Brain pericyte (primary cell): ENCODE measurements around the gene EPS8L1.

ENCODE experiments used
- DNase-seq: peaks from one replicate; pipeline ENCODE4 v3.0.0-alpha.2; 2012; ENCODE audit warnings: low read depth, low spot score

The EPS8L1 gene

GRCh38 chr19:55080121-55080967 is 4.7 kb downstream of the EPS8L1 start:
- DNase-seq: no peak

GRCh38 chr19:55080968-55081769 is 5.5 kb downstream of the EPS8L1 start:
- DNase-seq: no peak

GRCh38 chr19:55081770-55082019 is 6.0 kb downstream of the EPS8L1 start:
- DNase-seq: no peak

DNA sequence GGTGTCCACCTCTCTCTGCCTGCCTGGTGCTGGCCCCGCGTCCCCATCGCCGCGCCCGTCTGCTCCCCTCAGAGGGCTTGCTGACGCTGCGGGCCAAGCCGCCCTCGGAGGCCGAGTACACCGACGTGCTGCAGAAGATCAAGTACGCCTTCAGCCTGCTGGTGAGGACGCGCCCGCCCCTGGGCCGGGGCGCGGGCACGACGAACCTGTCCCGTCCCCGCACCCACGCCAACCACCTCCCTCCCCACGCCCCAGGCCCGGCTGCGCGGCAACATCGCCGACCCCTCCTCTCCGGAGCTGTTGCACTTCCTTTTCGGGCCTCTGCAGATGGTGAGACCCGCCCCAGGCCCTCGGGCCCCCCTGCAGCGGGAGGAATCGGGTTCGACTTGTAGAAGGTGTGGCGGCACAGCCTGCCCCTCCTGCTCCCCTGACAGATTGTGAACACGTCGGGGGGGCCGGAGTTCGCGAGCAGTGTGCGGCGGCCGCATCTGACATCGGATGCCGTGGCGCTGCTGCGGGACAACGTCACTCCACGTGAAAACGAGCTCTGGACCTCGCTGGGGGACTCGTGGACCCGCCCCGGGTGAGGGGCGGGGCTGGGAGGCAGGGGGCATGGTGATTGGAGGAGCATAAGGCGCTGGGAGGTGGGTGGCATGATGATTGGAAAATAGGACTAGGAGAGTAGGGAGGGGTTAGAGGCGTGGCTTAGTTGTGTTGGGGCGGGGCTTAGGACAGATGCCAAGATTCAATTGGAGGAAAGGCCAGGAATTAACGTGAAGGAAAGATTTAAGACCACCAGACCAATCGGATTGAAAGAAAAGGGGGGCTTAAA is 6.6 kb downstream of the EPS8L1 start:
- no peak for DNase-seq

- no peak for DNase-seq
Measured at GRCh38 chr19:55083004-55083850, 7.6 kb downstream of the EPS8L1 start.

DNA sequence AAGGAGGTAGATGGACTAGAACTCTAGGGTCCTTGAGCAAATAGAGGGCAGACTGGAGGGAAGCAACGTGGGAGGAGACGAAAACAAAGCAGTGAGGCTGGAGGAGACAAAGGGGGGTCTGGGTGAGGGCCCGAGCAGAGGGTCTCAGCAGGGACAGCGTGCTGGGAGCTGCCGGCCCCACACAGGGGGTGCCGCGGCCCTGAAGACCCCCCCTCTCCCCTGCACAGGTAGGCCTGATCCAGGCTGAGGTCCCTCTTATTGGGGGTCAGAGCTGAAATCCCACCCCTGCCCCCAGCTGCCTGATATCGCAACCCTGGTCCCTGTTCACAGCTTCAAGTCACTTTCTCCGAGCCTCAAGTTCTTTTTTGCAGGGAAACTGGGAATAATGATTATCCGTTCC is 8.7 kb downstream of the EPS8L1 start:
- DNase-seq: no peak

DNA sequence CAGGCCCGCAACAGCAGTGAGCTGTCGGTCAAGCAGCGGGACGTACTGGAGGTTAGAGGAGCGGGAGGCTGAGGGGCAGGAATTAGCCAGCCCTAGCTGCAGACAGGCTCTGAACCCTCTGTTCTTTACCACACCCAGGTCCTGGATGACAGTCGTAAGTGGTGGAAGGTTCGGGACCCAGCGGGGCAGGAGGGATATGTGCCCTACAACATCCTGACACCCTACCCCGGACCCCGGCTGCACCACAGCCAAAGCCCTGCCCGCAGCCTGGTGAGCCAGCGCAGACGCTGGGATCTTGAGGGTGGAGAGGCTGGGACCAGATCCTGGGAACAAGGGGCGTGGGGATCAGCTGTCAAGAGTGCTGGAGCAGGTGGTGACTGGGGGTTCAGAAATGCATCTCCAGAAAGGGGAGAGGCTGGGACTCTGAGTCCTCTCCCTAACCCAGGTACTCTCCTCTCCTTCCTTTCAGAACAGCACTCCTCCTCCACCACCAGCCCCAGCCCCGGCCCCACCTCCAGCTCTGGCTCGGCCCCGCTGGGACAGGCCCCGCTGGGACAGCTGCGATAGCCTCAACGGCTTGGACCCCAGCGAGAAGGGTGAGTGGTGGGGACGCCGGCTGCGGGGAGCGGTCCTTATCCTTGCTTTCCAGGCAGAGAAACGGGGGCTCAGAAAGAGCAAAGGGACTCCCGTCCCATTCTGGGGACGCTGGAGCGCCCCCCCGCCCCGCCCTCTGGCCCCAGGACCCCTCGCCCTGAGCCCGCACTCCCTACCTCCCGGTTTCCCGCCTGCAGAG is 10.4 kb downstream of the EPS8L1 start:
- DNase-seq: no peak

DNA sequence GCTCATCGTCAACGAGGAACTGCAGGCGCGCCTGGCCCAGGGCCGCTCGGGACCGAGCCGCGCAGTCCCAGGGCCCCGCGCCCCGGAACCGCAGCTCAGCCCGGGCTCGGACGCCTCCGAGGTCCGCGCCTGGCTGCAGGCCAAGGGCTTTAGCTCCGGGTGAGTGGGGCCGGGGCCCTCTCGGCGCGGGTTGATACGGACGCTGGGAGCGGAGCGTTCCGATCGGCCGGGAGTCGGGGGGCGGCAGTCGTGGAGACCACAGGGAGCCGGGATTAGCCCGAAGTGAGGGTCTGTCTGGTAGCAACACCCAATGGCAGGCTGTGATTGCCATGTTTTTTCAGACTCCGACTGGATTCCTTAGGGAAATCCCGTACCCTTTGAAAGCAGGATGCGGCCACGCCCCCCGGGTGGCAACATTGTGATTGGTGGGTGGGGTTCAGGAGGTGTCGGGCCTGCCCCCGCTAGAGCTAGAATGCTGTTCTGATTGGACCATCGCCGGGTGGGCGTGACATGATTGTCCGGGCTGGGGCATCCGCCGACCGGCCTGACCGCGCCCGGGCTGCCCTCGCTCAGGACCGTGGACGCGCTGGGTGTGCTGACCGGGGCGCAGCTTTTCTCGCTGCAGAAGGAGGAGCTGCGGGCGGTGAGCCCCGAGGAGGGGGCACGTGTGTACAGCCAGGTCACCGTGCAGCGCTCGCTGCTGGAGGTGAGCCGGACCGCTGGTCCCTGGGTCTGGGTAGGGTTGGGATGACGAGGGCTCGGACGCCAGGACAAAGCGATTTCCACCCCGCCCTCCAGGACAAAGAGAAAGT is 11.3 kb downstream of the EPS8L1 start:
- peak; percentile 63 for DNase-seq

- DNase-seq: no peak
Measured at GRCh38 chr19:55087542-55087901, 11.9 kb downstream of the EPS8L1 start.

GRCh38 chr19:55088021-55088451 is 12.4 kb downstream of the EPS8L1 start:
- no peak for DNase-seq

DNA sequence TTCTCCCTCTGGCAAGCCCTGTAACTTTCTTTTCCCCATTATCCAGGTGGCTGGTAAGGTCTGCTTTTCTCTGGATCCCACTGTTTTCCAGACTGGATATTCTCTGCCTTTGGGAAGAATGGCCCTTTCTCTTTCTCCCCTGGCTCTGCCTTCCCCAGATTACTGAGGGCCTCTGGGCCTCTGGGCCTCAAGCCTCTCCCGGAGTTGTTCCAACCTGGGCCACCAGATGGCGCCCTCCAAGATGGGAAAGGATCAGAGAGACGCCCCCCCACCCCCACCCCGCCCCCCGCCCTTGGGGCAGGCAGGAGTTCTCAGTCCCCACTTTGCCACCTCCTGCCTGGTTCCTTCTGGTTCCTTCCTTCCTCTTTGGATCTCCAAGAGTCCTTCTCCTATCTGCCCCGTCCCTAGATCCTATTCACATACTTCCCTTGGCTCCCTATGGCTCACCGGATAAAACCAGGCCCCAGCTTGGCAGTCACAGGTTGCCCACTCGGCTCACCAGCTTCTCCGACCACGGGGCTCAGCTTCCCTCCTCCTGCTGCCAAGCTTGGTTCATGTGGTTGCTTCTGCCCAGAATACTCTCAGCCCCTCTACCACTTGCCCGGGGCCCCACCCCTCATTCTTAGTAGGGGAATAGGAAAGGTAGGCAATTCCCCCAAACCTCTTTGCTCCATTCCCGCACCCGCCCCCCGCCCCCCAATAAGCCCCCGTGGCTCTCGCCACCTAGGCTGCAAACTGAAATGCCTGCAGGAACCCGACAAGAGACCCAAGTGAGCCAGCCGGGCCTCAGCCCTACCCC is 13.1 kb downstream of the EPS8L1 start:
- no peak for DNase-seq

DNA sequence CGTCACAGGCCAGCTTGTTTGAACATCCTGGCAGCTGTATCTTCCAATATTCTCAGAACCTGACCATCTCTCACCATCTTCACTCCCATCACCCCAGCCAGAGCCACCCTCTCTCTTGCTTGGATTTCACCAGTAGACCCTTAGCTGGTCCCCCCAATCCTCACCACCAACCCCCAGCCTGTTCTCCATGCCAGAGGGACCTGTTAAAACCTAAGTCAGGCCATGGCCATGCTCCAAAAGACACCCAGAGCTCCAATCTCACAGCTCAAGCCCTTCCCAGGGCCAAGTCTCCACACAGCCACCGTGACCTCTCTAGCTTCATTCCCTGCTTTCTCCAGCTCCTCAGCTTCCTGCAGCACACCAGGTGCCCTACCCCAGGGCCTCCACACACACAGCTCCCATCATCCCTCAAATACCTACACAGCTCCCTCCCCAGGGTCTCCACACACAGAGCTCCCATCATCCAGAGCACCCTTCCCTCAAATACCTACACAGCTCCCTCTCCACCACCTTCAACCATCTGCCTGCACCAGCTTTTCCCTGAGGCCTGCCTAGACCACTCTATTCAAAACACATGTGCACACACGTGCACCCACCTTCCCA is 13.8 kb downstream of the EPS8L1 start:
- DNase-seq: no peak

GRCh38 chr19:55090564-55090963 is 14.9 kb downstream of the EPS8L1 start:
- no peak for DNase-seq

DNA sequence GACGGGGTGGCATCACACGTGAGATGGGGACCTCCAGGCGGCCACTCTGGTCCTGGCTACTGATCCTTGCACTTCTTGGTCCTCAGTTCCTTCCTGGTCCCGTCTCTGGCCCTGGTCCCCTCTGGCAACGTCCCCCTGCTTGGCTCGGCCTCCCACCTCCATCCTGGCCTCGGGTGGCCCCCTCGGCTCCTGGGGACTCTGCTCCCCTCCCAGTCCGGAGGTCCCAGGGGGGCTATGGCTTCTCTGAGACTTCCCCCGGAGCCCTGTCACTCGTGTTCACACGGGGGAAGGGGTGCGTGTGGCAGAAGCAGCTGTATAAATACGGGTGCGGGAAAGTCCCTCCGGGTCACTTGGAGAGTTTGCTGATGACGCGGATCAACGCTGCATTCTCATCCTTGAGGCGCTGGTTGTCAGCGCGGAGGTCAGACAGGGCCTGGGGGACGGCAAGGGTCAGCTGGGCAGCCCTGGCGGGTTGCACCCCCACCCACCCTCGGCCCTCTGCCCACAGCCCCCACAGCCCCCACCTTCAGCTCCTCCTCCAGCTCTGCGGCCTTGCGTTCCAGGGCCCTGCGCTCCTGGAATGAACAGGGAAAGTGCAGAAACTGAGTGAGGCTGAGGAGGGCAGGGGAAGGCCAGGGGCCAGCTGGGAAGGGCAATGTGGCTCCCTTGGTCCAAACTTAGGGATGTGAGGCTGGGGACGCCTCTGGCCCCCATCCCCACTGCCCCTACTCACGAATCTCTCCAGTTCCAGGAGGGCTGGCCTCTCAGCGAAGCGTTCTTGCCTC is 15.6 kb downstream of the EPS8L1 start:
- DNase-seq: no peak

DNA sequence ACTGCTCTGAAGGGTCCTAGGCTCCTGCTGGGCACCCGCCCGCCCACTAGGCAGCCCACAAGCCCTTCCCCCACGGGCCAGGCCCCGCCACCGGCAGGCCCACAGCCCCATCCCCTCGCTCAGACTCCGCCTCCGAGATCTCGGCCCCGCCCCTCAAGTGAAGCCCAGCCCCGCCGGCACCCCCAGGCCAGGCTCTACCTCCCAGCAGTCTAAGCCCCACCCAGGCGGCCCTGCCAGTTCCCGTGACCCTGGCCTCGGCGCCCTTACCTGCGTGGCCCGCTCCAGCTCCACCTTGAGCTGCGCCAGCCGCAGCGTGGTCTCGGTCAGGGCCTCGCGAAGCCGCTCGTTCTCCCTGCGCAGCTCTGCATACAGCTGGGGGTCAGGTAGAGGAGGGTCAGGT is 16.3 kb downstream of the EPS8L1 start:
- DNase-seq: no peak

- DNase-seq: no peak
Measured at GRCh38 chr19:55092423-55093318, 17.0 kb downstream of the EPS8L1 start.
